Heart left ventricle (tissue), 16 donors: ENCODE data around the gene CAPN10. TPM values are rescaled to one million over a fixed set of nuclear protein-coding genes. Genes with fewer than 3 reads are reported as not detected.

Experiments used
- ATAC-seq, 4 donors: fragments of 200-7000 bp; cut with Tn5 transposase; one replicate each; pipeline ENCODE4 v1.9.1; 2020 to 2022; ENCODE audit warnings: moderate library complexity in 4 of 4, mild to moderate bottlenecking in 3 of 4, moderate number of reproducible peaks in 1 of 4
- DNase-seq, 5 donors: peaks; one replicate each; pipeline ENCODE4 v3.0.0-alpha.2; 2020
- H3K27ac ChIP-seq, 12 donors: fragments of 200-600 bp; sonication (generic) in 4 of 12; one replicate each; pipeline versions ENCODE4 v1.5.0 to v1.8.0; 2016 to 2022; ENCODE audit warnings: mild to moderate bottlenecking in 2 of 12
- H3K27me3 ChIP-seq, 9 donors: fragments of 200-600 bp; sonication (generic) in 2 of 9; one replicate each; pipeline versions ENCODE4 v1.5.1 to v1.8.0; 2016 to 2022; ENCODE audit warnings: mild to moderate bottlenecking in 3 of 9
- H3K36me3 ChIP-seq, 9 donors: fragments of 200-600 bp; sonication (generic) in 2 of 9; one replicate each; pipeline versions ENCODE4 v1.5.0 to v1.8.0; 2018 to 2022; ENCODE audit warnings: mild to moderate bottlenecking in 2 of 9
- H3K4me1 ChIP-seq, 12 donors: fragments of 200-600 bp; sonication (generic) in 4 of 12; one replicate each; pipeline versions ENCODE4 v1.5.0 to v1.8.0; 2016 to 2022; ENCODE audit warnings: mild to moderate bottlenecking in 3 of 12
- H3K4me3 ChIP-seq, 12 donors: fragments of 200-600 bp; sonication (generic) in 4 of 12; one replicate each; pipeline versions ENCODE4 v1.5.0 to v1.8.0; 2017 to 2022; ENCODE audit warnings: mild to moderate bottlenecking in 9 of 12, moderate library complexity in 4 of 12
- H3K9me3 ChIP-seq, 12 donors: fragments of 200-600 bp; sonication (generic) in 4 of 12; one replicate each; pipeline versions ENCODE4 v1.5.0 to v1.8.0; 2016 to 2022; ENCODE audit warnings: mild to moderate bottlenecking in 1 of 12
- CTCF ChIP-seq, 12 donors: fragments of 200-600 bp; sonication (generic) in 4 of 12; IDR thresholded peaks; one replicate each; pipeline versions ENCODE4 v1.5.0 to v1.8.0; 2018 to 2022; ENCODE audit warnings: antibody characterized with exemption in 12 of 12, mild to moderate bottlenecking in 5 of 12
- POLR2A ChIP-seq, 2 donors: fragments of 450-650 bp; IDR thresholded peaks; one replicate each; pipeline ENCODE4 v1.6.1; 2017; ENCODE audit warnings: antibody characterized with exemption in 2 of 2, mild to moderate bottlenecking in 2 of 2, moderate library complexity in 2 of 2
- WGBS, 4 donors: extraction: QIAGEN DNeasy Blood & Tissue Kit in 2 of 4; methylation state at CpG; one replicate each; pipeline versions ENCODE4 v1.1.5 to v1.1.7; 2013 to 2018; 5-methylcytosine and 5-hydroxymethylcytosine counted together
- intact Hi-C, 10 donors: fragments of 100-400 bp; cut with DNase I; formaldehyde crosslinking; loops; one replicate each; pipeline versions ENCODE4 v1.11.1 to v1.14.2; 2022
- polyA plus RNA-seq, 2 donors: library from polyadenylated mRNA; stranded (reverse); fragments of 200-250 nt; gene quantifications; one replicate each; pipeline ENCODE4 v1.2.3, GENCODE V29; 2013
- total RNA-seq, 9 donors: library from RNA; depleted of rRNA in 2 of 9; stranded (reverse); fragments of >200 nt in 2 of 9; fragmentation: NEBNext Ultra II Directional in 3 of 9; extraction: Animal tissue kit (Norgen Biotek cat#: 25700) in 3 of 9; gene quantifications; one replicate each; pipeline versions ENCODE4 v1.1.0 to v1.2.4, GENCODE V29; 2016 to 2023
- donor health status: ischemic (EF 13 %, LVEDD 7.1; RV severe dilation, severe dysfunction).
- donor health status: healthy with polysubstance abuse.
- donor health status: DM: no; HTN: yes; CAD: no.
- donor health status: DM: no; HTN: no; CAD: no.
- donor health status: ischemic (EF 25% LVEDD 6.9; RV normal size, moderate dysfunction).
- donor health status: ischemic (EF 25% LVEDD 5.7; RV mildly dilated, moderate dysfunction).
- donor health status: healthy.
- donor health status: DM: yes; HTN: yes; CAD: no.
- donor health status: ischemic (EF 35%, LVEDD 5.7; RV mildly dilated, moderate dysfunction).
- donor health status: nonischemic (EF 11% LVEDD 7.7; RV severe dilation, severe dysfunction).
- donor health status: DM: yes; HTN: yes; CAD: no.
- donor health status: PGD.
- donor health status: ischemic (EF 29% LVEDD 5.4; RV normal size, mild dysfunction).
- donor health status: nonischemic (EF 23%, LVEDD 6.1; RV moderate dilation, normal function).

CAPN10 gene
- total and polyA plus RNA-seq, 11 donors = 14.9 to 39.7 (median 21.9) TPM

- H3K27me3 ChIP-seq = peaks cover 0 to 63% (median 12%) of the 10 kb centered on the region in 9 donors
- no peak overlapping the region for H3K27ac ChIP-seq
- TF ChIP-seq POLR2A (IDR thresholded peaks at IDR 0.05) (no peak), CTCF (IDR thresholded peaks at IDR 0.05) (no peak)
- no peaks in the 10 kb centered on the region for H3K9me3 ChIP-seq
- DNase-seq (peak in 1 of 5 donors; percentile 30), ATAC-seq (no peak)
- no peaks in the 10 kb centered on the region for H3K36me3 ChIP-seq
- H3K4me1 ChIP-seq = no peaks in the 10 kb centered on the region
- WGBS, 4 donors = 82 to 93% (median 89%) methylated on average over 9 to 10 of the region's 10 CpGs
- intact Hi-C loops = no loop called here
- H3K4me3 ChIP-seq = no peak overlapping the region
Observed at GRCh38 chr2:240645801-240646175, 59.3 kb downstream of the CAPN10 start.

- no peaks in the 10 kb centered on the region for H3K36me3 ChIP-seq
- no peak overlapping the region for H3K27ac ChIP-seq
- peaks cover 0 to 68% (median 12%) of the 10 kb centered on the region in 9 donors for H3K27me3 ChIP-seq
- TF ChIP-seq POLR2A (IDR thresholded peaks at IDR 0.05) (no peak), CTCF (IDR thresholded peaks at IDR 0.05) (no peak)
- 77 to 84% (median 80%) methylated on average over 25 to 36 of the region's 36 CpGs for WGBS, 4 donors
- ATAC-seq = no peak
- no peaks in the 10 kb centered on the region for H3K4me1 ChIP-seq
- H3K4me3 ChIP-seq = no peak overlapping the region
- no peaks in the 10 kb centered on the region for H3K9me3 ChIP-seq
- DNase-seq = peak in 1 of 5 donors; percentile 46
- intact Hi-C loops = no loop called here
Observed at GRCh38 chr2:240646176-240646899, 59.8 kb downstream of the CAPN10 start.

- Histone ChIP-seq H3K27ac (no peak overlapping the region), H3K27me3 (peaks cover 0 to 68% (median 12%) of the 10 kb centered on the region in 9 donors), H3K4me3 (no peak overlapping the region), H3K36me3 (no peaks in the 10 kb centered on the region), H3K9me3 (no peaks in the 10 kb centered on the region), H3K4me1 (no peaks in the 10 kb centered on the region)
- WGBS, 4 donors = 69 to 77% (median 73%) methylated on average over 10 to 30 of the region's 30 CpGs
- intact Hi-C loops = no loop called here
- TF ChIP-seq CTCF (IDR thresholded peaks at IDR 0.05) (no peak), POLR2A (IDR thresholded peaks at IDR 0.05) (no peak)
- DNase-seq = peak in 1 of 5 donors; percentile 44
- ATAC-seq = no peak
Observed at GRCh38 chr2:240646900-240647502, 60.5 kb downstream of the CAPN10 start.

GRCh38 chr2:240647503-240648154 is 61.1 kb downstream of the CAPN10 start:
- DNase-seq = peak in 1 of 5 donors; percentile 42
- no peaks in the 10 kb centered on the region for H3K4me1 ChIP-seq
- peaks cover 0 to 64% (median 12%) of the 10 kb centered on the region in 9 donors for H3K27me3 ChIP-seq
- intact Hi-C loops = no loop called here
- H3K27ac ChIP-seq = no peak overlapping the region
- no peak for ATAC-seq
- no peaks in the 10 kb centered on the region for H3K9me3 ChIP-seq
- TF ChIP-seq POLR2A (IDR thresholded peaks at IDR 0.05) = no peak
- TF ChIP-seq CTCF (IDR thresholded peaks at IDR 0.05) = no peak
- 53 to 73% (median 68%) methylated on average over 21 to 22 of the region's 22 CpGs for WGBS, 4 donors
- H3K4me3 ChIP-seq = no peak overlapping the region
- no peaks in the 10 kb centered on the region for H3K36me3 ChIP-seq
